Breast epithelium (tissue), 4 donors: Measurements from ENCODE around the gene SLC4A3. TPM values are rescaled to one million over a fixed set of nuclear protein-coding genes. Genes with fewer than 3 reads are reported as not detected.

ENCODE experiments used
- DNase-seq, 2 donors: peaks; one replicate each; pipeline ENCODE4 v3.0.0-alpha.2; 2019; ENCODE audit warnings: low spot score in 2 of 2
- H3K27ac ChIP-seq, 2 donors: fragments of 200-600 bp; sonication (generic) in 1 of 2; one replicate each; pipeline ENCODE4 v1.5.1; 2016 to 2019; ENCODE audit warnings: mild to moderate bottlenecking in 1 of 2
- H3K27me3 ChIP-seq, 2 donors: fragments of 200-600 bp; sonication (generic) in 1 of 2; one replicate each; pipeline versions ENCODE4 v1.5.1 to v1.6.0; 2017 to 2019; ENCODE audit warnings: control low read depth in 1 of 2, mild to moderate bottlenecking in 1 of 2
- H3K36me3 ChIP-seq: fragments of 200-600 bp; one replicate; pipeline ENCODE4 v1.5.1; 2019
- H3K4me1 ChIP-seq, 2 donors: fragments of 200-600 bp; sonication (generic); one replicate each; pipeline ENCODE4 v1.5.1; 2016 to 2019; ENCODE audit warnings: control low read depth in 1 of 2
- H3K4me3 ChIP-seq, 3 donors: fragments of 200-600 bp; sonication (generic); 1 replicate in 2 of 3; 2 replicates in 1 of 3; pipeline ENCODE4 v1.5.1; 2016 to 2019; ENCODE audit warnings: mild to moderate bottlenecking in 3 of 3, moderate library complexity in 2 of 3
- H3K9me3 ChIP-seq, 2 donors: fragments of 200-600 bp; sonication (generic) in 1 of 2; one replicate each; pipeline ENCODE4 v1.5.1; 2016 to 2019; ENCODE audit warnings: control low read depth in 1 of 2
- CTCF ChIP-seq, 3 donors: fragments of 450-650 bp; IDR thresholded peaks; one replicate each; pipeline ENCODE4 v1.5.1; 2016 to 2017; ENCODE audit warnings: antibody characterized with exemption in 3 of 3, mild to moderate bottlenecking in 3 of 3, moderate library complexity in 3 of 3
- POLR2A ChIP-seq: fragments of 450-650 bp; IDR thresholded peaks from one replicate; pipeline ENCODE4 v1.6.1; 2016; ENCODE audit warnings: antibody characterized with exemption, mild to moderate bottlenecking, moderate library complexity
- POLR2AphosphoS5 ChIP-seq, 3 donors: sonication (generic); formaldehyde crosslinking; IDR thresholded peaks; one replicate each; pipeline ENCODE4 v1.6.1; 2017; ENCODE audit warnings: antibody characterized with exemption in 3 of 3
- intact Hi-C: fragments of 100-400 bp; cut with DNase I; formaldehyde crosslinking; loops from one replicate; pipeline ENCODE4 v1.15.1; 2023; ENCODE audit warnings: low total_unique reads
- total RNA-seq, 3 donors: library from RNA; depleted of rRNA; stranded (reverse); fragments of >200 nt; gene quantifications; one replicate each; pipeline ENCODE4 v1.1.0, GENCODE V29; 2016

SLC4A3 gene
- total RNA-seq, 3 donors from 2014 or later = 2.1 to 4.7 (median 4.6) TPM

DNA sequence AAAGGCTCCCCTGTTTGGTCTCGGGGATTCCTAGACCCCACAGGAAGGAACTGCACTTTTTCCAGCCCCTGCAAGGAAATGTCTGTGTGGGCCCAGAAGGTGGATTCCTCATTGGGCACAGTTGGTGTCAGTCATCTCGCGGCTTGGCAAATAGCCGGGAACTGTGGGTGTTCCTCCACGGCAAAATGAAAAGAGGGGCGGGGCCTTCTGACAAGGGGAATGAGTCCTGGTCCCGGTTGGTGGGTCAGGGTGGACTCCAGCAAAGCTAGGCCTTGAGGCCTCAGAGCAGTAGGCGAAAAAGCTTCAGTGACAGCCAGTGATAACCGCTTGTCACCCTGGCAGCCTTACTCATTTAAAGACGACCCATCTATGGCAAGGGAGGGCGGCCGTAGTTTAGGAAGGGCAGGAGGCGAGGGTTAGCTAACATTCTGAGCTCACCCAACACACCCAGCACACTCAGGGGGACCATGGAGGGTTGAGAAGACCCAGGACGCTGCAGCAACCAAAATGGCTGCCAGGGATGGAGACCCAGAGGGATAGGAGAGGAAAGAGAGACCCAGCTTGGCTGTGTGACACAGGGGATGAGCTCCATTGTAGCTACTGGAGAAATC is 16.5 kb downstream of the SLC4A3 start:
- H3K4me1 ChIP-seq = peaks cover 0 to 3% of the 10 kb centered on the region in 2 donors
- H3K27ac ChIP-seq = no peak overlapping the region
- intact Hi-C loops = loop anchor here (2.0 kb wide), 1 partner anchor 99 kb away; the partner anchor contains the start of gene TMEM198
- DNase-seq = no peak
- H3K9me3 ChIP-seq = no peaks in the 10 kb centered on the region
- H3K27me3 ChIP-seq = no peaks in the 10 kb centered on the region
- H3K36me3 ChIP-seq = no peaks in the 10 kb centered on the region
- no peak for TF ChIP-seq POLR2A
- no peak for TF ChIP-seq POLR2AphosphoS5 (IDR thresholded peaks at IDR 0.05)
- no peak for TF ChIP-seq CTCF (IDR thresholded peaks at IDR 0.05)
- no peak overlapping the region for H3K4me3 ChIP-seq

DNA sequence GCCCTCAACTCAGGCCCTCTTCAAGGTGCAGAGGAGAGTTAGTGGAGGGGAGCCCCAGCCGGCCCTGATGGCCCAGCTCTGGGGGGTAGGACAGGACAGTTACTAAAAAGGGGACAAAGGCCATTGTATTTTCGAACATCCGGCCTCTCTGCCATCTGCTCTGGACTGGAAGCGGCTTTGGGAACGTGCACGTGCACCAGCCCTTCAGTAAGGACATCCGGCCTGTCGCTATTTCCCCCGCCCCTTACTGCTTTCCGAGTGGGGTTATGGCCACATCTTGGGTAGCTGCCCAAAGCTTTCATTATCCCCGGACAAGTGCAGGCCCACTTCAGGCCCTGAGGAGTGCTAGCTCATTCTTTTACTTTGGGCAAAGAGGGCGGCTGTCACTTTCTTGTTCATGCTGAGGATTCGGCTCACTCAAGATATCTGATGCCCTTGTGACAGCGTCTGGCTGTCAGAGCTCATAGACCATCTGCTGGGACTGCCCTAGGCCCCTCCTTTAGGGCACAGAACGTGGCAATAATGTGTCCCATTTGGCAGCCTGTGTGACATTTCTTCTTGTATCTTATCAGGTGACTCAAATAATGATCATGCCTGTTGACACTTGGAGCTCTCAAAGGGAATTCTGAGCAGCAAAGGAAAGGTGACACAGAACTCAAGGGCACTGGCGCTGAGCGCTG is 17.5 kb downstream of the SLC4A3 start:
- H3K4me3 ChIP-seq = no peak overlapping the region
- DNase-seq = no peak
- TF ChIP-seq POLR2A (no peak), POLR2AphosphoS5 (IDR thresholded peaks at IDR 0.05) (no peak)
- intact Hi-C loops = no loop called here
- H3K9me3 ChIP-seq = no peaks in the 10 kb centered on the region
- no peaks in the 10 kb centered on the region for H3K27me3 ChIP-seq
- H3K27ac ChIP-seq = peak overlapping the region; percentile 33 to 68
- H3K4me1 ChIP-seq = peaks cover 0 to 3% of the 10 kb centered on the region in 2 donors
- H3K36me3 ChIP-seq = no peaks in the 10 kb centered on the region

DNA sequence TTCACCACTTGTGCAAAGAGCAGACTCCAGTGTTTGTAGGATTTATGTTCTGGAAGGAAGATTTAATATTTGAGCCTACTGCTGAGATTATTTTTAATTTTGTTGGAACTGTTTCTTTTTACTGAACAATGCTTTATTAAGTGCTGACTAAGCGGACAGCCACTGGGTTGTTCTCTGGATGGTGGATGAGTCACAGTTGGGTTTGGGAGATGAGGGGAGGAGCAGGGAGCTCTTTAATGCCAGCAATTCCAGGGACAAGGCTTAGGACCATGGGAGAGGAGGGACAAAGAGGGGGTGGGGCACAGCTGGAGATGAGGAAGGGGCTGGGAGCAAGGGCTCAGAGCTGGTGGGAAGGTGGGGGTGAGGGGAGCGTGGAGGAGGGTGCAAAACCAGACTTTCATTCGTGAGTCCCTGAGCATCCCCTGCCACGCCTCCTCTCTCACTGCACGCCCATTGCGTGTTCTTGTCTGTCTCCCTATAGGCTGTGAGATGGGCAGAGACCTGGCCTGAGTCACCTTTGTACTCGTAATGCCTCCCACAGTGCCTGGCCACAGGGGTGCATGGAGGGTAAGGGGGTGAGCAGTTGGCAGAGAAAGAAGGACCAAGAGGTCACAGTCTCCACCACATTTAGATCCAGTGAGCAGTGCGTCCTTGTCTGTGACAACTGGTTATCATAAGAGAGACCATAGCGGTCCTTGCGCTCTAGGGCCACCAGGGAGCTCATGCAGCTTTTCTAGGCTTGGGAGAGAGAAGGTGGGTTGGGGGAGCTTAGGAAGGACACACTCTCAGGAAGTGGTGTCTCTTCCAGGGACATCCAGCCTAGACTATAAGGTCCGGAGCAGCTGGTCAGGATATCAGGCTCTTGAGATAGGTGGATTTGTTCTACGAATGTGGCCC is 18.4 kb downstream of the SLC4A3 start:
- intact Hi-C loops = no loop called here
- Histone ChIP-seq H3K4me3 (no peak overlapping the region), H3K36me3 (no peaks in the 10 kb centered on the region), H3K27me3 (peaks cover 0 to 4% of the 10 kb centered on the region in 2 donors), H3K4me1 (peaks cover 0 to 3% of the 10 kb centered on the region in 2 donors), H3K9me3 (no peaks in the 10 kb centered on the region), H3K27ac (peak overlapping the region in 1 of 2 donors; percentile 55)
- no peak for DNase-seq
- TF ChIP-seq POLR2A (no peak), CTCF (IDR thresholded peaks at IDR 0.05) (no peak), POLR2AphosphoS5 (IDR thresholded peaks at IDR 0.05) (no peak)

GRCh38 chr2:219648176-219648575 is 20.7 kb downstream of the SLC4A3 start:
- Histone ChIP-seq H3K4me3 (no peak overlapping the region), H3K4me1 (no peaks in the 10 kb centered on the region), H3K9me3 (no peaks in the 10 kb centered on the region), H3K27ac (no peak overlapping the region), H3K27me3 (peaks cover 0 to 4% of the 10 kb centered on the region in 2 donors), H3K36me3 (no peaks in the 10 kb centered on the region)
- no peak for DNase-seq
- intact Hi-C loops = no loop called here
- TF ChIP-seq CTCF (IDR thresholded peaks at IDR 0.05) (no peak), POLR2AphosphoS5 (IDR thresholded peaks at IDR 0.05) (no peak), POLR2A (no peak)

DNA sequence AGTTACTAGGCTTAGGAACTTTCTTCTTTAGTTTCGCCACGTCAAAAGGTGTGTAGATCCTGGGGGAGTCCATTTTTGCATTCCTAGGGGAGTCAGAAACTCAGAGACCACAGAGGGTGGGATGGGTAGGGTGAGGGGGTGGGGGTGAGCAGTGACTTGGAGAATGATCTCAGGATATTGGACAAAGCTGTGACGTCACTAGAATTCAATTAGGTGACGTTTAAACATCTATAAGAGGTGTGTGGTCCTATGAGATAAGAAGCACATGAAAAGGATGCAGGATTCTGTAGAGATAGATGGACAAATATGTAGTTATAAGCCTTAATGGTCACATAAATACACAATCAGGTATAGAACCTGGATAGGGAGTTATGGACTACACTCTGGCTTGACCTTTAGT is 21.5 kb downstream of the SLC4A3 start:
- TF ChIP-seq POLR2A (no peak), CTCF (IDR thresholded peaks at IDR 0.05) (no peak), POLR2AphosphoS5 (IDR thresholded peaks at IDR 0.05) (no peak)
- no peaks in the 10 kb centered on the region for H3K36me3 ChIP-seq
- no peak for DNase-seq
- no peak overlapping the region for H3K27ac ChIP-seq
- intact Hi-C loops = no loop called here
- no peaks in the 10 kb centered on the region for H3K9me3 ChIP-seq
- H3K4me3 ChIP-seq = no peak overlapping the region
- H3K4me1 ChIP-seq = no peaks in the 10 kb centered on the region
- peaks cover 0 to 4% of the 10 kb centered on the region in 2 donors for H3K27me3 ChIP-seq
